GM23338 (cell line): ENCODE results near the gene ERC1.

Source experiments
- POLR2AphosphoS5 ChIP-seq: IDR thresholded peaks from 2 replicates; pipeline ENCODE4 v1.6.1; 2016; ENCODE audit warnings: antibody characterized with exemption, low read depth
- TF ChIP-seq, protein P1 (sequence below), 2 experiments: fragments of 200-600 bp in 1 of 2; sonication (generic) in 1 of 2; conservative IDR thresholded peaks; 2 replicates each; pipeline versions ENCODE4 v1.5.1 to v1.6.1; 2016 to 2017; ENCODE audit warnings: antibody characterized with exemption in 2 of 2, low read depth in 2 of 2, mild to moderate bottlenecking in 2 of 2, moderate library complexity in 1 of 2

DNA sequence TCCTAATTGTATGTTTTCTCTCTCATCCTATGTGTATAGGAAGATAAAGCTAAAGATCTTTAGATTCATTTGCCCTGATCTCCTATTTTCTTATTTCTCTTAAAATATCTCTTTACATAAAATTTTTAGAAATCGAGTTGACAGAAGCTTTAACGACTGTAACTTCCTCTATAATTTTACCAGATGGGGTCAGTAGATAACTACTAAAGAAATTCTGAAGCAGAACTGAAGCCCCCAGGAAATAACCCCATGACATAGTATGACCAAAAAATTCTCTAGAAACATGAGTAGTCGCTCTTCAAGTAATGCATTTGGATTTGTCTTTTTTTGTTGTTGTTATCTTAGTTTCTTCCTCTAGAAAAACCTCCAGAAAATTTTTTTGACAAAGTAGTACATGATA, 288.0 kb downstream of the ERC1 start:
- no peak for TF ChIP-seq POLR2AphosphoS5
- TF ChIP-seq, protein P1, sequence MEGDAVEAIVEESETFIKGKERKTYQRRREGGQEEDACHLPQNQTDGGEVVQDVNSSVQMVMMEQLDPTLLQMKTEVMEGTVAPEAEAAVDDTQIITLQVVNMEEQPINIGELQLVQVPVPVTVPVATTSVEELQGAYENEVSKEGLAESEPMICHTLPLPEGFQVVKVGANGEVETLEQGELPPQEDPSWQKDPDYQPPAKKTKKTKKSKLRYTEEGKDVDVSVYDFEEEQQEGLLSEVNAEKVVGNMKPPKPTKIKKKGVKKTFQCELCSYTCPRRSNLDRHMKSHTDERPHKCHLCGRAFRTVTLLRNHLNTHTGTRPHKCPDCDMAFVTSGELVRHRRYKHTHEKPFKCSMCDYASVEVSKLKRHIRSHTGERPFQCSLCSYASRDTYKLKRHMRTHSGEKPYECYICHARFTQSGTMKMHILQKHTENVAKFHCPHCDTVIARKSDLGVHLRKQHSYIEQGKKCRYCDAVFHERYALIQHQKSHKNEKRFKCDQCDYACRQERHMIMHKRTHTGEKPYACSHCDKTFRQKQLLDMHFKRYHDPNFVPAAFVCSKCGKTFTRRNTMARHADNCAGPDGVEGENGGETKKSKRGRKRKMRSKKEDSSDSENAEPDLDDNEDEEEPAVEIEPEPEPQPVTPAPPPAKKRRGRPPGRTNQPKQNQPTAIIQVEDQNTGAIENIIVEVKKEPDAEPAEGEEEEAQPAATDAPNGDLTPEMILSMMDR (conservative IDR thresholded peaks at IDR 0.05; ENCODE audit: low read depth in 2 of 2), result 0 out of 4 replicates have a peak, but pooled peaks of 1 of the 2 experiments have one; percentile 20
